SK-N-SH (cell line): Measurements from ENCODE around the gene AEBP1. TPM values are rescaled to one million over a fixed set of nuclear protein-coding genes. Genes with fewer than 3 reads are reported as not detected.

Source experiments
- CTCF ChIA-PET: fragments of 300-600, 350-600 bp; formaldehyde crosslinking; extraction: SDS; loops from one replicate; lab custom pipeline; 2021; lab: Yijun Ruan, JAX
- POLR2A ChIA-PET: fragments of 350-600 bp; sonication (Branson Sonifier 250); formaldehyde crosslinking; extraction: SDS; loops from one replicate; lab custom pipeline; 2020; ENCODE audit warnings: antibody characterized with exemption, inconsistent platforms; lab: Yijun Ruan, JAX
- DNase-seq: peaks from one replicate; pipeline ENCODE4 v3.0.0; 2012
- H2AFZ ChIP-seq: fragments of 200-600 bp; sonication (generic); 2 replicates; pipeline ENCODE4 v1.8.1; 2016; ENCODE audit warnings: antibody characterized with exemption, mild to moderate bottlenecking, low read depth
- H3F3A ChIP-seq: fragments of 200-600 bp; sonication (generic); replicated peaks from 2 replicates; pipeline ENCODE3; 2016; ENCODE audit warnings: antibody characterized with exemption, mild to moderate bottlenecking; ENCODE audit not compliant: insufficient read depth
- H3K27ac ChIP-seq, 2 experiments: fragments of 200-500 bp in 1 of 2; fragments of 200-600 bp in 1 of 2; sonication (Bioruptor generic) in 1 of 2; sonication (generic), shearing (Covaris generic) in 1 of 2; 2 replicates each; pipeline versions ENCODE4 v1.5.1 to v1.6.1; 2014 to 2016; ENCODE audit warnings: low read depth in 2 of 2, inconsistent platforms in 1 of 2, low read length in 1 of 2, mild to moderate bottlenecking in 1 of 2, mixed read lengths in 1 of 2
- H3K27me3 ChIP-seq: fragments of 200-600 bp; sonication (generic), shearing (Covaris generic); 2 replicates; pipeline ENCODE4 v1.6.1; 2016; ENCODE audit warnings: mixed run types; ENCODE audit not compliant: insufficient read depth
- H3K36me3 ChIP-seq, 2 experiments: fragments of 200-500 bp in 1 of 2; fragments of 200-600 bp in 1 of 2; sonication (Bioruptor generic) in 1 of 2; sonication (generic) in 1 of 2; replicated peaks in 1 of 2; 2 replicates each; pipeline versions ENCODE3 to v1.5.1; 2014 to 2016; ENCODE audit warnings: low read length in 1 of 2, mild to moderate bottlenecking in 1 of 2; ENCODE audit not compliant: insufficient read depth in 2 of 2, control insufficient read depth in 1 of 2
- H3K4me1 ChIP-seq, 2 experiments: fragments of 200-500 bp in 1 of 2; fragments of 200-600 bp in 1 of 2; sonication (Bioruptor generic) in 1 of 2; sonication (generic), shearing (Covaris generic) in 1 of 2; 2 replicates each; pipeline versions ENCODE4 v1.5.1 to v1.6.1; 2014 to 2016; ENCODE audit warnings: low read depth in 1 of 2, low read length in 1 of 2, mixed run types in 1 of 2; ENCODE audit not compliant: insufficient read depth in 2 of 2, control insufficient read depth in 1 of 2
- H3K4me2 ChIP-seq: fragments of 200-600 bp; sonication (generic), shearing (Covaris generic); 2 replicates; pipeline ENCODE4 v1.6.1; 2017; ENCODE audit warnings: mixed run types
- H3K4me3 ChIP-seq, 2 experiments: fragments of 200-500 bp in 1 of 2; fragments of 200-600 bp in 1 of 2; sonication (Bioruptor generic) in 1 of 2; sonication (generic), shearing (Covaris generic) in 1 of 2; 2 replicates each; pipeline versions ENCODE4 v1.5.1 to v1.8.1; 2014 to 2016; ENCODE audit warnings: low read depth in 2 of 2, inconsistent platforms in 1 of 2, low read length in 1 of 2, mild to moderate bottlenecking in 1 of 2, mixed read lengths in 1 of 2, moderate library complexity in 1 of 2
- H3K79me2 ChIP-seq: fragments of 200-600 bp; sonication (generic); 2 replicates; pipeline ENCODE4 v1.8.1; 2017; ENCODE audit warnings: mild to moderate bottlenecking; ENCODE audit not compliant: insufficient read depth
- H3K9ac ChIP-seq: fragments of 200-600 bp; sonication (generic); 2 replicates; pipeline ENCODE4 v1.6.1; 2017; ENCODE audit warnings: mixed run types
- H3K9me2 ChIP-seq: fragments of 200-600 bp; sonication (generic); 2 replicates; pipeline ENCODE4 v1.6.1; 2017; ENCODE audit warnings: mixed run types
- H3K9me3 ChIP-seq: fragments of 200-600 bp; sonication (generic); 2 replicates; pipeline ENCODE4 v1.6.1; 2017; ENCODE audit warnings: mixed run types, mild to moderate bottlenecking, moderate library complexity
- H4K20me1 ChIP-seq: fragments of 200-600 bp; sonication (generic); 2 replicates; pipeline ENCODE4 v1.6.1; 2017; ENCODE audit warnings: mild to moderate bottlenecking, mixed run types; ENCODE audit not compliant: insufficient read depth
- CHD2 ChIP-seq: fragments of 150-350 bp; IDR thresholded peaks from 2 replicates; pipeline ENCODE4 v1.6.1; 2018; ENCODE audit warnings: low read length; ENCODE audit not compliant: partially characterized antibody
- EZH2phosphoT487 ChIP-seq: fragments of 200-600 bp; sonication (generic); IDR thresholded peaks from 2 replicates; pipeline ENCODE4 v1.6.1; 2017; ENCODE audit warnings: low read depth, mixed run types, mild to moderate bottlenecking, antibody characterized with exemption, moderate library complexity, borderline replicate concordance
- FOXJ3 ChIP-seq: sonication (generic); formaldehyde crosslinking; IDR thresholded peaks from 2 replicates; pipeline ENCODE4 v1.5.1; 2020; ENCODE audit warnings: mild to moderate bottlenecking, missing genetic modification reagents
- FOXM1 ChIP-seq: IDR thresholded peaks from 2 replicates; pipeline ENCODE4 v1.4.0; 2012; ENCODE audit warnings: low read depth, mild to moderate bottlenecking
- GABPA ChIP-seq: IDR thresholded peaks from 2 replicates; pipeline ENCODE4 v1.4.0; 2012; ENCODE audit warnings: low read depth, mild to moderate bottlenecking
- GATA2 ChIP-seq: sonication (generic); formaldehyde crosslinking; IDR thresholded peaks from 2 replicates; pipeline ENCODE4 v1.5.0; 2020; ENCODE audit warnings: mild to moderate bottlenecking, missing genetic modification reagents
- IRF3 ChIP-seq: fragments of 150-350 bp; IDR thresholded peaks from 2 replicates; pipeline ENCODE4 v1.6.1; 2016; ENCODE audit warnings: mild to moderate bottlenecking, low read depth, low read length
- JUND ChIP-seq: IDR thresholded peaks from 2 replicates; pipeline ENCODE4 v1.4.0; 2012
- MEF2A ChIP-seq: IDR thresholded peaks from 2 replicates; pipeline ENCODE4 v1.4.0; 2012; ENCODE audit warnings: low read depth, borderline replicate concordance
- NFIC ChIP-seq: IDR thresholded peaks from 2 replicates; pipeline ENCODE4 v1.4.0; 2012; ENCODE audit warnings: borderline replicate concordance
- NRF1 ChIP-seq: IDR thresholded peaks from 2 replicates; pipeline ENCODE4 v1.6.1; 2012; ENCODE audit warnings: low read depth, mild to moderate bottlenecking, low read length
- PBX3 ChIP-seq: IDR thresholded peaks from 2 replicates; pipeline ENCODE4; 2012
- POLR2AphosphoS5 ChIP-seq: IDR thresholded peaks from 2 replicates; pipeline ENCODE4 v1.6.1; 2012; ENCODE audit warnings: low read depth, low read length
- RAD21 ChIP-seq: IDR thresholded peaks from 2 replicates; pipeline ENCODE4 v1.6.1; 2012; ENCODE audit warnings: mild to moderate bottlenecking, low read length
- RCOR1 ChIP-seq: fragments of 150-350 bp; IDR thresholded peaks from 2 replicates; pipeline ENCODE4 v1.6.1; 2017; ENCODE audit warnings: antibody characterized with exemption, low read length
- RXRA ChIP-seq: IDR thresholded peaks from 2 replicates; pipeline ENCODE4 v1.4.0; 2012; ENCODE audit warnings: low read depth, mild to moderate bottlenecking, borderline replicate concordance
- SMC3 ChIP-seq: IDR thresholded peaks from 2 replicates; pipeline ENCODE4 v1.6.1; 2012; ENCODE audit warnings: low read depth, low read length, improper control_type of control experiment
- TAF1 ChIP-seq: IDR thresholded peaks from 2 replicates; pipeline ENCODE4 v1.6.1; 2012; ENCODE audit warnings: low read depth, mild to moderate bottlenecking, low read length, moderate library complexity, borderline replicate concordance
- USF2 ChIP-seq: fragments of 150-350 bp; IDR thresholded peaks from 2 replicates; pipeline ENCODE4 v1.6.1; 2017; ENCODE audit warnings: antibody characterized with exemption, low read length, low read depth, borderline replicate concordance
- ZBTB33 ChIP-seq: IDR thresholded peaks from 2 replicates; pipeline ENCODE4 v1.4.0; 2012; ENCODE audit warnings: low read depth, borderline replicate concordance
- WGBS: methylation state at CpG from one replicate; pipeline ENCODE4 v1.1.6; 2017; ENCODE audit warnings: low lambda C conversion rate; 5-methylcytosine and 5-hydroxymethylcytosine counted together
- polyA plus RNA-seq, 3 experiments: library from polyadenylated mRNA; depleted of rRNA; stranded (reverse); fragments of >200 nt; gene quantifications; 2 replicates each; pipeline ENCODE4 v1.2.3, GENCODE V29; 2012

The AEBP1 gene
- polyA plus RNA-seq, 1 of the 3 experiments (the other 2 are of a cell fraction), result 105 TPM

GRCh38 chr7:44153948-44154335, 49.8 kb downstream of the AEBP1 start (continued):
- no peak for TF ChIP-seq FOXM1

- Histone ChIP-seq H3K4me2 (no peak overlapping the region), H2AFZ (no peak overlapping the region), H3K36me3 (no peaks in the 10 kb centered on the region), H3K9me3 (no peaks in the 10 kb centered on the region), H3K27me3 (no peaks in the 10 kb centered on the region), H3K9me2 (no peaks in the 10 kb centered on the region), H3K4me3 (no peak overlapping the region), H3K27ac (no peak overlapping the region), H3K79me2 (no peaks in the 10 kb centered on the region), H4K20me1 (no peaks in the 10 kb centered on the region), H3K9ac (no peak overlapping the region), H3F3A (no peaks in the 10 kb centered on the region), H3K4me1 (peaks cover 0 to 28% of the 10 kb centered on the region in 2 experiments; a peak in 1 of 4 replicates)
- ChIA-PET POLR2A (no interaction called here), CTCF (interaction anchor here (1.3 to 2.0 kb wide), 2 partner anchors 10 to 41 kb away, joined by 4 to 8 read pairs; no protein-coding TSS in a partner anchor)
- WGBS, result 79% methylated on average over 3 of the region's 3 CpGs
- TF ChIP-seq USF2, result no peak
- no peak for TF ChIP-seq EZH2phosphoT487
- TF ChIP-seq SMC3, result no peak
- no peak for TF ChIP-seq JUND
- no peak for TF ChIP-seq TAF1
- TF ChIP-seq POLR2AphosphoS5, result no peak
- no peak for TF ChIP-seq NRF1
- TF ChIP-seq GATA2 (CRISPR knock-in tag), result no peak
- no peak for TF ChIP-seq CHD2
- no peak for TF ChIP-seq NFIC
- no peak for TF ChIP-seq FOXJ3
- TF ChIP-seq GABPA, result no peak
- no peak for TF ChIP-seq MEF2A
- TF ChIP-seq RCOR1, result no peak
- TF ChIP-seq ZBTB33, result no peak
- no peak for TF ChIP-seq PBX3
- no peak for TF ChIP-seq RAD21
- TF ChIP-seq RXRA, result no peak
- no peak for TF ChIP-seq IRF3
- DNase-seq, result no peak
These were observed 50.6 kb downstream of the AEBP1 start for GRCh38 chr7:44154703-44155102.
